Spleen (tissue), 11 donors: ENCODE data around the gene PIM3. TPM values are rescaled to one million over a fixed set of nuclear protein-coding genes. Genes with fewer than 3 reads are reported as not detected.

Experiments used
- DNase-seq: peaks from one replicate; pipeline ENCODE4 v3.0.0-alpha.2; 2020
- H3K27ac ChIP-seq, 8 donors: fragments of 200-600 bp; sonication (generic) in 7 of 8; 1 replicate in 4 of 8; 2 replicates in 4 of 8; pipeline versions ENCODE4 v1.5.0 to v1.8.0; 2016 to 2021; ENCODE audit warnings: inconsistent platforms in 4 of 8, mild to moderate bottlenecking in 4 of 8, moderate library complexity in 1 of 8
- H3K27me3 ChIP-seq, 7 donors: fragments of 200-600 bp; sonication (generic) in 6 of 7; replicated peaks in 1 of 7; 1 replicate in 4 of 7; 2 replicates in 3 of 7; pipeline versions ENCODE4 v1.5.0 to v1.8.0; 2016 to 2021; ENCODE audit warnings: inconsistent platforms in 3 of 7, mild to moderate bottlenecking in 1 of 7
- H3K36me3 ChIP-seq, 6 donors: fragments of 200-600 bp; sonication (generic) in 5 of 6; 1 replicate in 4 of 6; 2 replicates in 2 of 6; pipeline versions ENCODE4 v1.5.0 to v1.8.0; 2016 to 2021; ENCODE audit warnings: inconsistent platforms in 2 of 6
- H3K4me1 ChIP-seq, 6 donors: fragments of 200-600 bp; sonication (generic) in 5 of 6; 1 replicate in 3 of 6; 2 replicates in 3 of 6; pipeline versions ENCODE4 v1.5.0 to v1.8.0; 2016 to 2021; ENCODE audit warnings: inconsistent platforms in 3 of 6
- H3K4me3 ChIP-seq, 8 donors: fragments of 200-600 bp; sonication (generic) in 7 of 8; 1 replicate in 4 of 8; 2 replicates in 4 of 8; pipeline versions ENCODE4 v1.5.0 to v1.8.0; 2016 to 2021; ENCODE audit warnings: inconsistent platforms in 4 of 8, mild to moderate bottlenecking in 4 of 8, moderate library complexity in 2 of 8
- H3K9me3 ChIP-seq, 8 donors: fragments of 200-600 bp; sonication (generic) in 7 of 8; 1 replicate in 4 of 8; 2 replicates in 4 of 8; pipeline versions ENCODE4 v1.5.0 to v1.8.0; 2016 to 2021; ENCODE audit warnings: inconsistent platforms in 4 of 8
- CTCF ChIP-seq, 11 experiments: fragments of 200-600 bp in 7 of 11; fragments of 450-650 bp in 4 of 11; sonication (generic) in 4 of 11; IDR thresholded peaks in 8 of 11; conservative IDR thresholded peaks in 3 of 11; 1 replicate in 7 of 11; 2 replicates in 4 of 11; pipeline versions ENCODE4 v1.4.0 to v1.8.0; 2016 to 2021; ENCODE audit warnings: antibody characterized with exemption in 11 of 11, inconsistent platforms in 4 of 11, mild to moderate bottlenecking in 1 of 11
- POLR2A ChIP-seq, 3 donors: fragments of 450-650 bp; IDR thresholded peaks; one replicate each; pipeline ENCODE4 v1.5.1; 2017; ENCODE audit warnings: antibody characterized with exemption in 3 of 3, mild to moderate bottlenecking in 1 of 3
- POLR2AphosphoS5 ChIP-seq, 3 donors: sonication (generic); formaldehyde crosslinking; IDR thresholded peaks; one replicate each; pipeline ENCODE4 v1.5.1; 2017; ENCODE audit warnings: antibody characterized with exemption in 3 of 3
- WGBS, 5 donors: extraction: QIAGEN DNeasy Blood & Tissue Kit in 3 of 5; methylation state at CpG; one replicate each; pipeline versions ENCODE4 v1.1.5 to v1.1.7; 2013 to 2018; 5-methylcytosine and 5-hydroxymethylcytosine counted together
- intact Hi-C: fragments of 100-400 bp; cut with DNase I; formaldehyde crosslinking; loops from one replicate; pipeline ENCODE4 v1.15.0; 2023; ENCODE audit warnings: low total_unique reads
- polyA plus RNA-seq, 3 donors: library from polyadenylated mRNA; stranded (reverse); fragments of 200-250 nt; gene quantifications; one replicate each; pipeline ENCODE4 v1.2.1, GENCODE V29; 2013
- total RNA-seq, 7 donors: library from RNA; depleted of rRNA in 3 of 7; stranded (reverse); fragments of >200 nt in 3 of 7; fragmentation: NEBNext Ultra II Directional in 4 of 7; extraction: Animal tissue kit (Norgen Biotek cat#: 25700) in 4 of 7; gene quantifications; one replicate each; pipeline versions ENCODE4 v1.1.0 to v1.2.1, GENCODE V29; 2016 to 2021
- donor health status: healthy with polysubstance abuse.
- donor health status: DM: no; HTN: no; CAD: no; lungs with moderate emphysema.
- donor health status: DM: no; HTN: no; CAD: no.
- donor health status: Bipolar disorder and iron deficiency.
- donor health status: healthy.
- donor health status: DM: no; HTN: no; CAD: no.
- donor health status: DM: yes; HTN: yes; CAD: no.

PIM3 gene
- total and polyA plus RNA-seq, 10 donors: 49.5 to 134 (median 93.6) TPM

GRCh38 chr22:49965091-49966040, 4.8 kb downstream of the PIM3 start:
- peak; percentile 82 for DNase-seq
- H3K4me1 ChIP-seq: peaks cover 53 to 90% (median 78%) of the 10 kb centered on the region in 6 donors
- no peaks in the 10 kb centered on the region for H3K9me3 ChIP-seq
- peak overlapping the region; percentile 72 to 99 (median 97) for H3K27ac ChIP-seq
- H3K27me3 ChIP-seq: no peaks in the 10 kb centered on the region
- intact Hi-C loops: no loop called here
- peak overlapping the region in 1 of 8 donors; percentile 82 for H3K4me3 ChIP-seq
- peaks cover 2 to 48% (median 32%) of the 10 kb centered on the region in 6 donors for H3K36me3 ChIP-seq
- TF ChIP-seq POLR2AphosphoS5 (IDR thresholded peaks at IDR 0.05) (peak; percentile 18 to 61 (median 35)), POLR2A (IDR thresholded peaks at IDR 0.05) (no peak), CTCF (IDR thresholded peaks at IDR 0.05 in 8 of 11, conservative IDR thresholded peaks at IDR 0.05 in 3 of 11) (no peak)
- WGBS, 5 donors: 79 to 87% (median 80%) methylated on average over 14 to 22 of the region's 22 CpGs

- H3K27ac ChIP-seq: peak overlapping the region; percentile 72 to 99 (median 97)
- peak overlapping the region in 3 of 8 donors; percentile 3 to 82 (median 8) for H3K4me3 ChIP-seq
- H3K9me3 ChIP-seq: no peaks in the 10 kb centered on the region
- peaks cover 0 to under 1% (median 0%) of the 10 kb centered on the region in 7 donors for H3K27me3 ChIP-seq
- peaks cover 59 to 98% (median 87%) of the 10 kb centered on the region in 6 donors for H3K4me1 ChIP-seq
- intact Hi-C loops: no loop called here
- no peak for TF ChIP-seq POLR2A (IDR thresholded peaks at IDR 0.05)
- TF ChIP-seq POLR2AphosphoS5 (IDR thresholded peaks at IDR 0.05): peak in 2 of 3 donors; percentile 27 to 38
- no peak for TF ChIP-seq CTCF (IDR thresholded peaks at IDR 0.05 in 8 of 11, conservative IDR thresholded peaks at IDR 0.05 in 3 of 11)
- DNase-seq: peak; percentile 84
- WGBS, 5 donors: 65 to 78% (median 70%) methylated on average over 4 to 11 of the region's 11 CpGs
- H3K36me3 ChIP-seq: peaks cover 2 to 48% (median 32%) of the 10 kb centered on the region in 6 donors
Measured at GRCh38 chr22:49966041-49966773, 5.6 kb downstream of the PIM3 start.

- peak; percentile 91 for DNase-seq
- peaks cover 0 to 9% (median 0%) of the 10 kb centered on the region in 7 donors for H3K27me3 ChIP-seq
- H3K9me3 ChIP-seq: no peaks in the 10 kb centered on the region
- peak overlapping the region; percentile 72 to 99 (median 97) for H3K27ac ChIP-seq
- H3K4me3 ChIP-seq: peak overlapping the region in 3 of 8 donors; percentile 3 to 82 (median 8)
- peak in 3 of 11 experiments; percentile 6 to 14 (median 8) for TF ChIP-seq CTCF (IDR thresholded peaks at IDR 0.05 in 8 of 11, conservative IDR thresholded peaks at IDR 0.05 in 3 of 11)
- peak; percentile 72 to 94 (median 73) for TF ChIP-seq POLR2AphosphoS5 (IDR thresholded peaks at IDR 0.05)
- TF ChIP-seq POLR2A (IDR thresholded peaks at IDR 0.05): no peak
- WGBS, 5 donors: 15 to 29% (median 24%) methylated on average over 21 to 36 of the region's 36 CpGs
- peaks cover 2 to 40% (median 25%) of the 10 kb centered on the region in 6 donors for H3K36me3 ChIP-seq
- H3K4me1 ChIP-seq: peaks cover 59 to 100% (median 92%) of the 10 kb centered on the region in 6 donors
- intact Hi-C loops: no loop called here
Measured at GRCh38 chr22:49966774-49967705, 6.5 kb downstream of the PIM3 start.
